ENCODE data around the gene SLC25A18. TPM values are rescaled to one million over a fixed set of nuclear protein-coding genes. Genes with fewer than 3 reads are reported as not detected.

Gene SLC25A18
- total and polyA plus RNA-seq, 10 of the 15 experiments (the other 5 are each of a cell fraction or from before 2014, with no cell fraction given) = 0.03 to 0.09 TPM; not detected in 8

GRCh38 chr22:17629173-17629489 is 65.8 kb downstream of the SLC25A18 start:
- peak overlapping the region; percentile 76 for H3K27ac ChIP-seq (ENCODE audit: control insufficient read depth, insufficient read depth)
- ChIA-PET POLR2A (no interaction called here), SMC1A (ENCODE audit: uncharacterized antibody, unreplicated experiment) (no interaction called here), CTCF (interaction anchor here (1.2 kb wide), 2 partner anchors 71 to 447 kb away, joined by 3 to 4 read pairs; no protein-coding TSS in a partner anchor), RAD21 (ENCODE audit: unreplicated experiment) (no interaction called here)
- peak overlapping the region; percentile 66; the same call in 1 of the 2 replicates for H3K4me2 ChIP-seq (ENCODE audit: control insufficient read depth, insufficient read depth)
- BruUV-seq (replicated peaks) = no TSS peak
- peak overlapping the region; percentile 90 for H2AFZ ChIP-seq (ENCODE audit: control insufficient read depth, low read depth, low read length)
- in situ Hi-C loops (cut with MboI) = loop anchor here (25.0 kb wide), 1 partner anchor 1808 kb away; the partner anchor contains the start of genes C22orf39, HIRA and MRPL40
- DNase-seq (ENCODE audit: low read depth, low spot score) = no peak
- FAIRE-seq = no peak
- no peaks in the 10 kb centered on the region for H3K9me3 ChIP-seq (replicated peaks; ENCODE audit: control insufficient read depth, insufficient read depth, low read length)
- intact Hi-C loops (cut with micrococcal nuclease; ENCODE audit: unreplicated experiment) = loop anchor here (5.0 kb wide), 1 partner anchor 148 kb away; no protein-coding TSS in a partner anchor
- H4K20me1 ChIP-seq (ENCODE audit: control insufficient read depth, insufficient read depth) = no peaks in the 10 kb centered on the region
- peak; percentile 7 for ATAC-seq
- peak overlapping the region; percentile 94 for H3K9ac ChIP-seq (ENCODE audit: control insufficient read depth, insufficient read depth, low read length)
- peaks cover 25% of the 10 kb centered on the region for H3K79me2 ChIP-seq (ENCODE audit: control insufficient read depth, insufficient read depth, low read length)
- H3K36me3 ChIP-seq (ENCODE audit: control insufficient read depth in 2 of 2, insufficient read depth in 2 of 2, low read length in 1 of 2) = no peaks in the 10 kb centered on the region
- 0% methylated on average over 1 of the region's 1 CpG for WGBS (ENCODE audit: insufficient coverage, insufficient replicate concordance, low lambda C conversion rate, missing lambda C conversion rate)
- peak overlapping the region; percentile 98 for H3K4me3 ChIP-seq
- H3K4me1 ChIP-seq (ENCODE audit: control insufficient read depth, insufficient read depth, low read length) = no peaks in the 10 kb centered on the region
- H3K27me3 ChIP-seq (replicated peaks in 1 of 2; ENCODE audit: control insufficient read depth in 2 of 2, insufficient read depth in 2 of 2, low read length in 1 of 2) = no peaks in the 10 kb centered on the region
- TF ChIP-seq PAX8 (IDR thresholded peaks at IDR 0.05) (0 out of 2 replicates have a peak, but pooled peaks have one; percentile 38), KDM1A (IDR thresholded peaks at IDR 0.05; ENCODE audit: borderline replicate concordance) (no peak)
- TF ChIP-seq, protein P1, sequence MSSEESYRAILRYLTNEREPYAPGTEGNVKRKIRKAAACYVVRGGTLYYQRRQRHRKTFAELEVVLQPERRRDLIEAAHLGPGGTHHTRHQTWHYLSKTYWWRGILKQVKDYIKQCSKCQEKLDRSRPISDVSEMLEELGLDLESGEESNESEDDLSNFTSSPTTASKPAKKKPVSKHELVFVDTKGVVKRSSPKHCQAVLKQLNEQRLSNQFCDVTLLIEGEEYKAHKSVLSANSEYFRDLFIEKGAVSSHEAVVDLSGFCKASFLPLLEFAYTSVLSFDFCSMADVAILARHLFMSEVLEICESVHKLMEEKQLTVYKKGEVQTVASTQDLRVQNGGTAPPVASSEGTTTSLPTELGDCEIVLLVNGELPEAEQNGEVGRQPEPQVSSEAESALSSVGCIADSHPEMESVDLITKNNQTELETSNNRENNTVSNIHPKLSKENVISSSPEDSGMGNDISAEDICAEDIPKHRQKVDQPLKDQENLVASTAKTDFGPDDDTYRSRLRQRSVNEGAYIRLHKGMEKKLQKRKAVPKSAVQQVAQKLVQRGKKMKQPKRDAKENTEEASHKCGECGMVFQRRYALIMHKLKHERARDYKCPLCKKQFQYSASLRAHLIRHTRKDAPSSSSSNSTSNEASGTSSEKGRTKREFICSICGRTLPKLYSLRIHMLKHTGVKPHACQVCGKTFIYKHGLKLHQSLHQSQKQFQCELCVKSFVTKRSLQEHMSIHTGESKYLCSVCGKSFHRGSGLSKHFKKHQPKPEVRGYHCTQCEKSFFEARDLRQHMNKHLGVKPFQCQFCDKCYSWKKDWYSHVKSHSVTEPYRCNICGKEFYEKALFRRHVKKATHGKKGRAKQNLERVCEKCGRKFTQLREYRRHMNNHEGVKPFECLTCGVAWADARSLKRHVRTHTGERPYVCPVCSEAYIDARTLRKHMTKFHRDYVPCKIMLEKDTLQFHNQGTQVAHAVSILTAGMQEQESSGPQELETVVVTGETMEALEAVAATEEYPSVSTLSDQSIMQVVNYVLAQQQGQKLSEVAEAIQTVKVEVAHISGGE (CRISPR knock-in tag; IDR thresholded peaks at IDR 0.05) = no peak
